ENCODE results near the gene B3GNT3.

B3GNT3 gene

GRCh38 chr19:17861542-17862402, 66.8 kb downstream of the B3GNT3 start:
- DNase-seq: no peak

DNA sequence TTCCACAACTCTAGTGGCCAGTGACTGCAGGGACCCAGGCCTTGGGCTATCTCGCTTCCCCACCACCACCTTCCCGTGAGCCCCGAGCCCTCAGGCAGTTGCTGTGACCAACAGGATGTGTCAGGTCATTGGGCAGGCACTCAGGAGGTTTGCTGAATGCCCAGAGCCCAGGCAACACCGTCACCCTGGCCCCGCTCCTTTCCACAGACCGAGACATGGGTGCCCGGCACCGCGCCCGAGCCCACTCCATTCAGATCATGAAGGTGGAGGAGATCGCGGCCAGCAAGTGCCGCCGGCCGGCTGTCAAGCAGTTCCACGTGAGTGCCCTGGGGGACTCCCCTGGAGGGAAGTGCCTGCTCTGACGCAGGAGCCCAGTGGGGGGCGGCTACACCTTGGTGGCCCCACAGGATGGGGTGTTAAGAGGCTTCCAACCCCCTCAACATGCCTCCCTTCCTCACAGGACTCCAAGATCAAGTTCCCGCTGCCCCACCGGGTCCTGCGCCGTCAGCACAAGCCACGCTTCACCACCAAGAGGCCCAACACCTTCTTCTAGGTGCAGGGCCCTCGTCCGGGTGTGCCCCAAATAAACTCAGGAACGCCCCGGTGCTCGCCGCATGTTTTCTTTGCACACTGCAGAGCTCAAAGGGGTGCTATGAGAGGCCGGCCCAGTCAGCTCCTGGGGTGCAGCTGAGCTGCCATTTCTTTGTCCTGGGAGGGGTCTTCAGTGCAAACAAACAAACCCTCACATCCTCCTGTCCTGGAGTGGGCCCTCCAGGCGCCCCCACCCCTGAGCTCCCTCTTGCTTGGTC, 68.0 kb downstream of the B3GNT3 start:
- no peak for DNase-seq

All from T-helper 9 cell (primary cell).